Stomach (tissue), 9 donors: ENCODE data around the gene RASGRP1. TPM values are rescaled to one million over a fixed set of nuclear protein-coding genes. Genes with fewer than 3 reads are reported as not detected.

Source experiments
- DNase-seq, 2 donors: peaks; one replicate each; pipeline versions ENCODE4 v3.0.0 to v3.0.0-alpha.2; 2013 to 2019
- H3K27ac ChIP-seq, 5 donors: fragments of 200-600 bp in 4 of 5; sonication (generic) in 4 of 5; one replicate each; pipeline ENCODE4 v1.5.1; 2013 to 2019; ENCODE audit warnings: mild to moderate bottlenecking in 1 of 5, moderate library complexity in 1 of 5
- H3K27me3 ChIP-seq, 3 donors: fragments of 200-600 bp; sonication (generic); one replicate each; pipeline ENCODE4 v1.5.1; 2017 to 2019; ENCODE audit warnings: mixed run types in 1 of 3
- H3K36me3 ChIP-seq, 4 donors: fragments of 200-600 bp; sonication (generic); 1 replicate in 3 of 4; 2 replicates in 1 of 4; pipeline ENCODE4 v1.5.1; 2016 to 2019
- H3K4me1 ChIP-seq, 4 donors: fragments of 200-600 bp; sonication (generic); one replicate each; pipeline ENCODE4 v1.5.1; 2016 to 2019
- H3K4me3 ChIP-seq, 4 donors: fragments of 200-600 bp; sonication (generic) in 3 of 4; one replicate each; pipeline ENCODE4 v1.5.1; 2016 to 2019; ENCODE audit warnings: mild to moderate bottlenecking in 1 of 4
- H3K9me3 ChIP-seq, 4 donors: fragments of 200-600 bp; sonication (generic); one replicate each; pipeline ENCODE4 v1.5.1; 2016 to 2019
- CTCF ChIP-seq, 7 experiments: fragments of 450-650 bp in 4 of 7; fragments of 200-600 bp in 3 of 7; sonication (generic) in 3 of 7; IDR thresholded peaks; one replicate each; pipeline ENCODE4 v1.5.1; 2016 to 2019; ENCODE audit warnings: antibody characterized with exemption in 7 of 7, control low read depth in 2 of 7, mild to moderate bottlenecking in 1 of 7
- EP300 ChIP-seq: sonication (generic); formaldehyde crosslinking; IDR thresholded peaks from one replicate; pipeline ENCODE4 v1.6.1; 2017; ENCODE audit warnings: antibody characterized with exemption
- POLR2A ChIP-seq, 4 donors: fragments of 450-650 bp; IDR thresholded peaks; one replicate each; pipeline ENCODE4 v1.6.1; 2016; ENCODE audit warnings: antibody characterized with exemption in 4 of 4, control low read depth in 2 of 4, mild to moderate bottlenecking in 1 of 4, moderate library complexity in 1 of 4
- POLR2AphosphoS5 ChIP-seq, 3 donors: sonication (generic); formaldehyde crosslinking; IDR thresholded peaks; one replicate each; pipeline ENCODE4 v1.6.1; 2016; ENCODE audit warnings: antibody characterized with exemption in 3 of 3
- WGBS, 5 donors: extraction: QIAGEN DNeasy Blood & Tissue Kit in 3 of 5; methylation state at CpG; one replicate each; pipeline versions ENCODE4 v1.1.5 to v1.1.7; 2013 to 2018; 5-methylcytosine and 5-hydroxymethylcytosine counted together
- intact Hi-C: fragments of 100-400 bp; cut with DNase I; formaldehyde crosslinking; loops from one replicate; pipeline ENCODE4 v1.15.1; 2023; ENCODE audit warnings: low total_unique reads
- polyA plus RNA-seq, 3 donors: library from polyadenylated mRNA; stranded (reverse); fragments of 200-250 nt; gene quantifications; one replicate each; pipeline ENCODE4 v1.2.3, GENCODE V29; 2013
- total RNA-seq, 5 donors: library from RNA; depleted of rRNA; stranded (reverse); fragments of >200 nt; gene quantifications; one replicate each; pipeline versions ENCODE4 v1.1.0 to v1.2.3, GENCODE V29; 2014 to 2016
- donor health status: healthy with polysubstance abuse.
- donor health status: Bipolar disorder and iron deficiency.
- donor health status: healthy.

RASGRP1 gene
- total and polyA plus RNA-seq, 8 donors: 0.29 to 12.3 (median 2.8) TPM

- H3K27ac ChIP-seq: no peak overlapping the region
- H3K27me3 ChIP-seq: no peaks in the 10 kb centered on the region
- no peak overlapping the region for H3K4me3 ChIP-seq
- TF ChIP-seq POLR2A (IDR thresholded peaks at IDR 0.05) (no peak), CTCF (IDR thresholded peaks at IDR 0.05) (no peak), EP300 (no peak), POLR2AphosphoS5 (IDR thresholded peaks at IDR 0.05) (no peak)
- 69 to 83% (median 73%) methylated on average over 6 of the region's 6 CpGs for WGBS, 5 donors
- no peak for DNase-seq
- H3K4me1 ChIP-seq: no peaks in the 10 kb centered on the region
- H3K9me3 ChIP-seq: no peaks in the 10 kb centered on the region
- intact Hi-C loops: no loop called here
- H3K36me3 ChIP-seq: no peaks in the 10 kb centered on the region
Observed at GRCh38 chr15:38533416-38533915, 31.1 kb downstream of the RASGRP1 start.

GRCh38 chr15:38532728-38533127 is 31.9 kb downstream of the RASGRP1 start:
- 73 to 90% (median 83%) methylated on average over 3 of the region's 3 CpGs for WGBS, 5 donors
- no peaks in the 10 kb centered on the region for H3K36me3 ChIP-seq
- TF ChIP-seq POLR2AphosphoS5 (IDR thresholded peaks at IDR 0.05) (no peak), EP300 (no peak), CTCF (IDR thresholded peaks at IDR 0.05) (no peak), POLR2A (IDR thresholded peaks at IDR 0.05) (no peak)
- H3K27ac ChIP-seq: no peak overlapping the region
- no peaks in the 10 kb centered on the region for H3K27me3 ChIP-seq
- H3K4me3 ChIP-seq: no peak overlapping the region
- H3K4me1 ChIP-seq: no peaks in the 10 kb centered on the region
- DNase-seq: no peak
- intact Hi-C loops: no loop called here
- H3K9me3 ChIP-seq: no peaks in the 10 kb centered on the region

- Histone ChIP-seq H3K4me3 (no peak overlapping the region), H3K36me3 (no peaks in the 10 kb centered on the region), H3K27ac (no peak overlapping the region), H3K4me1 (no peaks in the 10 kb centered on the region), H3K9me3 (no peaks in the 10 kb centered on the region), H3K27me3 (no peaks in the 10 kb centered on the region)
- no peak for TF ChIP-seq POLR2A (IDR thresholded peaks at IDR 0.05)
- no peak for TF ChIP-seq POLR2AphosphoS5 (IDR thresholded peaks at IDR 0.05)
- TF ChIP-seq EP300: no peak
- TF ChIP-seq CTCF (IDR thresholded peaks at IDR 0.05): no peak
- DNase-seq: no peak
- intact Hi-C loops: no loop called here
- WGBS, 5 donors: 51 to 61% (median 52%) methylated on average over 4 of the region's 4 CpGs
Observed at GRCh38 chr15:38531509-38531908, 33.1 kb downstream of the RASGRP1 start.

- no peak for TF ChIP-seq POLR2A (IDR thresholded peaks at IDR 0.05)
- TF ChIP-seq POLR2AphosphoS5 (IDR thresholded peaks at IDR 0.05): no peak
- TF ChIP-seq CTCF (IDR thresholded peaks at IDR 0.05): no peak
- no peak for TF ChIP-seq EP300
- no peaks in the 10 kb centered on the region for H3K27me3 ChIP-seq
- H3K27ac ChIP-seq: no peak overlapping the region
- intact Hi-C loops: no loop called here
- 54 to 83% (median 74%) methylated on average over 1 of the region's 1 CpG for WGBS, 5 donors
- H3K4me1 ChIP-seq: no peaks in the 10 kb centered on the region
- no peaks in the 10 kb centered on the region for H3K36me3 ChIP-seq
- no peaks in the 10 kb centered on the region for H3K9me3 ChIP-seq
- no peak for DNase-seq
- H3K4me3 ChIP-seq: no peak overlapping the region
Observed at GRCh38 chr15:38530113-38530512, 34.5 kb downstream of the RASGRP1 start.
